CD4-positive, alpha-beta T cell treated with Interleukin-10 for 1 hour (primary cell): ENCODE data around the gene PSD2.

Experiments
- DNase-seq: peaks from one replicate; pipeline ENCODE4 v3.0.0-alpha.2; 2020

PSD2 gene

DNA sequence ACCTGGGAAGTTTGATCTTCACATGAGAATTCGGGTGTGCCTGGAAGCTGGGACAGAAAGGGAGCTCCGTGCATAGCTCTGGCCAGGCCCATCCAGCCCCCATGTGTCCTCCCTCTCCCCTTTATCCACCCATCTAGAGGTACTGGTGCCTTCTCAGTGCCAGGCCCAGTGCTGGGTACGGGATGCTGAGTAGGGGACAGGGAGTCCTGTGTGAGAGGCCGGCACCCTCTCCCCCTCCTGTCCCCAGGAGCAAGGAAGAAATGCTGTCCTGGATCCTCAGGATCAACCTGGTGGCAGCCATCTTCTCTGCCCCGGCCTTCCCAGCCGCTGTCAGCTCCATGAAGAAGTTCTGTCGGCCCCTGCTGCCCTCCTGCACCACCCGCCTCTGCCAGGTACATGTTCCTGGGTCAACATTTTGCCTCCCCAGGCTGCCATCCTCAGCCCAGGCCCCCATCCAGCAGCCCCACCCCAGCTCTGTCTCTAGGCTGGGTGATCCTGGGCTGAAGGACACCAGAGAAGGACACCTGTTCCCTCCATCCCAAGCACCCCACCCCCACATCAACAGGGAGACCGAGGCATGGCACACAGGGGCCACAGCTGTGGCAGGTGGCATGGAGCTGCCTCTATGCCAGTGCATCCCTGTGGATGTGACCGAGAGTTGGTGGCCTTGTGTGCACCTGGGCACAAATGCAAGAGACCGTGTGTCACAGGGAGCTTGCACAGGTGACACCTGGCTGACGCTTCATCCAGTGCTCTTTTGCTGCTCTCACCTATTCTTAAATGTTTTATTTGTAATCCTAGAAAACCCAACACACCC lies 43.0 kb downstream of the PSD2 start:
- DNase-seq = no peak

DNA sequence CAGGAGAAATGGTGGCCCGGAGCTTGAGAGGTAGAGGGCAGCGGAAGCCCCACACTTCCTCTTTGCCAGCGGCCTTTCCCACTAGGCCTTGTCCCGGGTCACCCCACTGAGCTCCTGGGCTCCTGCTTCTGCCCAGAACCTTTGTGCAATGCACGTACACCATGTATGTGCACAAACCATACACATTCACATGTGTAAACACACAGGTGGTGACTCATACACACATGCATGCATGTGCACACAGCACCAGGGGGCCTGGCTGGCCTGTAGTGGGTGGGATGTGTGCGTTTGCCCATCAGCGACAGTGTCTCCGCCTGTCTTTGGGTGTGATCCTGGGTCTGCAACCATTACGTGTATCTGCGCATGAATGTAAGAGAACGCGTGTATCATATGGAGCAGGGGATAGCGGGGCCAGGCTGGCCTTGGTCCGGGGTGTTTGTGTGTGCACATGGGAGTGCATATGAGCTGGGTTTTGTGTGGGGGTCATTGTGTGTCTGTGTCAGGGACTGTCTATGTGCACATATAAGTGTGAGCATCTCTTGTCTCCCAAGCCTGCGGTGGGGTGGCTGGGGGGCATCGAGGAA lies 43.7 kb downstream of the PSD2 start:
- no peak for DNase-seq

DNA sequence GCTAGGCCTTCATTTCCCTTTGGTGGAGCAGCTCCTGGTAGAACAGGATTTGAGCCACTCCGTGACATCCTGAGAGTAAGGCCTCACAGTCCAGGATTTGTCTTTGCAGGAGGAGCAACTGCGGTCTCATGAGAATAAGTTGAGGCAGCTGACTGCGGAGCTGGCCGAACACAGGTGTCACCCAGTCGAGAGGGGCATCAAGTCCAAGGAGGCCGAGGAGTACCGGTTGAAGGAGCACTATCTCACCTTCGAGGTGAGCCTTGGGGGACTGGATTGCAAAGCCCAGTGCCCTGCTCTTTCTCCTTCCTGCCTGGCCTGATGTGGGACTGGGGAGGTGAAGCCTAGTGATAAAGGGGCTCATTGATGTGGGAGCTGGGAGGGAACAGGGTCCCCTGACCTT lies 44.3 kb downstream of the PSD2 start:
- no peak for DNase-seq

GRCh38 chr5:139841549-139841948 lies 45.9 kb downstream of the PSD2 start:
- no peak for DNase-seq

DNA sequence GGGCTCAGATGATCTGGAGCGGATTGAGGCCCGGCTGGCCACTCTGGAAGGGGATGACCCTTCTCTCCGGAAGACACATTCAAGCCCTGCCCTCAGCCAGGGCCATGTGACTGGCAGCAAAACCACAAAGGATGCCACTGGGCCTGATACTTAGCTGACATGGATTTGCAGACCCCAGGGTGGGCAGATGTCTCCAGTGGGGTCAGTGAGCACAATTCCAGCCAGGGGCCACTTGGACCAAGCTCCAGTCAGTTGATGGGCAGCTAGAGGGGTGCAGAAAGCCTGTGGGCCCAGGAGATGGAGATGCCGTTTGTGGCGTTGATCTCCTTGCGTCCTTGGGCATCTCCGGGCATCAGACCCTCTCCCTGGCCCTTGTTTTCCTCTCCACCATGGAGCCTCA lies 46.7 kb downstream of the PSD2 start:
- no peak for DNase-seq

- no peak for DNase-seq
These were observed 48.4 kb downstream of the PSD2 start for GRCh38 chr5:139843991-139844390.

DNA sequence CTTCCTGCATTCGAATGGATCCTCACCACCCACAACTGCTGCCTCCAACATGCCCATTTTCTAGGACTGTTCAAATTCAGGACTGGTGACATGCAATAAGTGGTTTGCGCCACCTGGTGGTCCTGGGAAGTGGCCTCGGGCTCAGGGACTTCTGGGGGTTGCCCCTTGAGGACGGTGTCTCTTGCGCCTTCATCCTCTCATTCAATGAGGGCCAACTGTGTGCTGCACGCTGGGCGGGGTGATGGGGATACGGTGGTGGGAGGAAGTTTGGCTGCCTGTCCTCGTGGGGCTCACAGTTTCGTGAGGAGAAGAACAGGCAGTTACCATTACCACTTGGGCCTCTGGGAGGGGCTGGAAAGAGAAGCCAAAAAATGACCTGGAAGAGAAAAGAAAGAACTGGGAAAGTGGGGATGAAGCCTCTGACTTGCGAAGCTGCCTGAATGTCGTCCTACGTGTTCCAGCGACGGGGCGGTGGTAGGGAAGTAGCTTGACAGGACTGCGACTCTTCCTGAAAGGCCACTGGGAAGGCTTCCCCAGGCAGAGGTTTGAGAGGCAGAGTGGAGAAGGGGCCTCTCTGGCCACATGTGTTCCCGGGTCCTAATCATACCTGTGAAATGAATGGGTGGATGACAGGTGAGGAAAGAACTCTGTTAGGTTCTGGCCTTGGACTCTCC lies 49.0 kb downstream of the PSD2 start:
- peak; percentile 74 for DNase-seq

- no peak for DNase-seq
These were observed 50.5 kb downstream of the PSD2 start for GRCh38 chr5:139845846-139846681.

DNA sequence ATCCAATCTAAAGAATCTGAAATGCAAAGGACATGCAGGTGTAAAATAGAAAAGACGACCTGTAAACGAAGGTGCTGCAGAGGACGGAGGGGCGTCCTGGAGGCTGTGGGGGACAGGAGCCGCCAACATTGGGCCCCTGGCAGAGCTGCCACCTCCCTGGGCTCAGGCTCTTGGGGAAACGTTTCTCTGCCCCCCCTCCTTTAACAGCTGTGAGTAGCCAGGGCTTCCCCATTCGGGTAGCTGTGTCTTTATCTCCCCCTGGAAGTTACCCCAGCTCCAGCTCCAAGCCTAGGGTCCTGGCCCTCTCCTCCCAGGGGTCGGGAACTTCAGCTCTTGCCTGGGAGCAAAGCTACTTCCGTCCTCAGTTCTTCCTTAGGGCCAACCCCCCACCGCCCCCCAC lies 51.5 kb downstream of the PSD2 start:
- no peak for DNase-seq

- peak; percentile 85 for DNase-seq
These were observed 52.3 kb downstream of the PSD2 start for GRCh38 chr5:139847790-139848507.

GRCh38 chr5:139848508-139849100 lies 53.0 kb downstream of the PSD2 start:
- DNase-seq = peak; percentile 40

DNA sequence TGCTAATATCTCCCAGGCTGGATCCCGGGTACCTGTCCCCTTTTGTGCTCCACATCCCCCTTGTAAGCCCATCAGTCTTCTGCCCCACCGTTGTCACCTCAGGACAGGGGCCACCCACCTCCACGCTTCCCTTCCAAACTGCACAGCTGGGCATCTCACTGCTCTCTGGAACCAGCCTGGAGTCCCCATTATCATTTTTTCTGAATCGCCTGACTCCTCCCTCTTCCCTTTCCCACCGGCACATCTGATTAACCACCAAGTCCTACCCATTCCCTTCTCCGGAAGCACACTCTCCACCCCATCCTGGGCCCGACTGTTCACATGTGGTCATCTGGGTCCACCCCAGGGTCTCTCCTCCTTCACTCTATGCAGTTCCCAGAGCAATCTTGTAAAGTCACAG lies 53.9 kb downstream of the PSD2 start:
- no peak for DNase-seq

DNA sequence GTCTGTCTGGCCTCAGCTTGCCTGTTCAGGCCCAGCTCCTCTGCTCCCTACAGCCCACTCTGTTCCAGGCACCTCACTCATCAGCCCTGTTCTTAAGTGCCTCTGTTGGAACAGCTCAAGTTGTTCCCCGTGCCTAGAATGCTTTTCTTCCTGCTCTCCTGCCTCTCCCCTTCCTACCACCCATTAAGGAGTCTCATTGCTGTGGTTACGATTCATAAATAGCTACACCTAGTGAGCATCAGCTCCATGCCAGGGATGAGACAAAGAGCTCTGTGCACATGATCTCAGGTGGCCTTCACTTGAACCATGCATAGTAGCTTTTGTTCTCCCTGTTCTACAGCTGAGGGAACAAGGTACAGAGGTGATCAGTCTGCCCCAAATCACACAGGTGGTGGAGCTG lies 54.3 kb downstream of the PSD2 start:
- DNase-seq = no peak

GRCh38 chr5:139850423-139851016 lies 54.9 kb downstream of the PSD2 start:
- no peak for DNase-seq

- DNase-seq = no peak
These were observed 56.0 kb downstream of the PSD2 start for GRCh38 chr5:139851558-139851957.

GRCh38 chr5:139852696-139853095 lies 57.1 kb downstream of the PSD2 start:
- no peak for DNase-seq

DNA sequence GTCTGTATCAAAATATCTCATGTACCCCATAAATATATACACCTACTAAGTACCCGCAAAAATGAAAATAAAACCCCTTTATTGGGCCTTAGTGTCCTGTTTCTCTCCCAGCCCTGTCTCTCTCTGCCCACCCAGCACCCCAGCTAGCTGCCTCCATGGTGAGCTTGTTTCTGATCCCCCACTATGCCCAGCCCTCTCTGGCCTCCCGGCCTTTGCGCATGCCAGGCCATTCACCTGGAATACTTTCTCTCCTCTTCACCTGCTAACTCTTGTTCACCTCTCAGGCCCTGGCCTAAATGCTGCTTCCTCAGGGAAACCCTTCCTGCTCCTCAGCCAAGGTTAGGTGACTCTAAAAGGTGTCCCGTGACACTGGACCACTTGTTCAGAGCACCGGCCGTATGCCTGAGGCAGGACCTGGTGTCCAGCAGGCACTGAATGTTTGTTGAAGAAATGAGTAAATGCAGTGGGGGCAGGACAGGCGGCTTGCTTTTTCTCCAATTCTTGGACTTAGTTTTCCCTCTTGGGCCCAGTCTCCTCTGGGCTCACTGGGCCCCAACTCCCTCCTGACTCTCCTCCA lies 58.5 kb downstream of the PSD2 start:
- DNase-seq = no peak

GRCh38 chr5:139854953-139855352 lies 59.3 kb downstream of the PSD2 start:
- DNase-seq = no peak

DNA sequence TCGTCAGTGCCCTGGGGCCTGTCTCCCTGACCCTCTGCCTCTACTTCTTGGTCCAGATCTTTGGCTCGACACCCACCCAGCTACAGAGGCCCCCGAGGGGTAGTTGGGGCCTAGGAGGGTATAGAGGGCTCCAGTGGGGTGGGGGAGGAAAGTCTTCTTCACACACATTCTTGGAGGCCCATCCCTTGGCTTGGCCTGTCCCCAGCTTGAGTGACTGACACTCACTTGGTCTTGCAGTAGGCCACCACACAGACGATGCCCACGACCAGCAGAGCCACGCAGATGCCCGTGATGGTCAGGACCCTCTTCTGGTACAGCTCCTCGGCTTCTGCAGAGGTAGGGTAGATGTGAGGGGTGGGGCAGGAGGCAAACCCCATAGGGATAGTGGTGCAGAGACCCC lies 59.8 kb downstream of the PSD2 start:
- no peak for DNase-seq

GRCh38 chr5:139855946-139856540 lies 60.4 kb downstream of the PSD2 start:
- DNase-seq = no peak

DNA sequence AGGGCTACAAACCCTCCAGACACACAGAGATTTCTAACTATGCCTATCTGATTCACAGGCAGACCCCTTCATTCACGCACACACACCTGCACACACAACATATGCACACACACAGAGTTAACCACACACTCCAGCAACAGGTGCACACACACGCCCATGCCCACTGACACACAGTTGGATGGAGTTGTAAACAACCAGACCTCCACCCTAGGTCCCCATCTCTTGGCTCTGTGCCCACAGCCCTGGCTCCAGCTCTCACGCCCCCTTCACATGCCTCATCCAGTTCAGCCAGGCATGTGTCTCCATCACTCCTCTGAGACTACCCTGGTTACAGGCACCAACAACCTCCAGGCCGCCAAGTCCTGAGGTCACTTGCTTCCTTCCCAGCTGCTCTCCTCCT lies 61.1 kb downstream of the PSD2 start:
- no peak for DNase-seq
